ENCODE data around the gene UTP20.

GRCh38 chr12:101299346-101299745 lies 19.4 kb downstream of the UTP20 start:
- TF ChIP-seq, protein P1, sequence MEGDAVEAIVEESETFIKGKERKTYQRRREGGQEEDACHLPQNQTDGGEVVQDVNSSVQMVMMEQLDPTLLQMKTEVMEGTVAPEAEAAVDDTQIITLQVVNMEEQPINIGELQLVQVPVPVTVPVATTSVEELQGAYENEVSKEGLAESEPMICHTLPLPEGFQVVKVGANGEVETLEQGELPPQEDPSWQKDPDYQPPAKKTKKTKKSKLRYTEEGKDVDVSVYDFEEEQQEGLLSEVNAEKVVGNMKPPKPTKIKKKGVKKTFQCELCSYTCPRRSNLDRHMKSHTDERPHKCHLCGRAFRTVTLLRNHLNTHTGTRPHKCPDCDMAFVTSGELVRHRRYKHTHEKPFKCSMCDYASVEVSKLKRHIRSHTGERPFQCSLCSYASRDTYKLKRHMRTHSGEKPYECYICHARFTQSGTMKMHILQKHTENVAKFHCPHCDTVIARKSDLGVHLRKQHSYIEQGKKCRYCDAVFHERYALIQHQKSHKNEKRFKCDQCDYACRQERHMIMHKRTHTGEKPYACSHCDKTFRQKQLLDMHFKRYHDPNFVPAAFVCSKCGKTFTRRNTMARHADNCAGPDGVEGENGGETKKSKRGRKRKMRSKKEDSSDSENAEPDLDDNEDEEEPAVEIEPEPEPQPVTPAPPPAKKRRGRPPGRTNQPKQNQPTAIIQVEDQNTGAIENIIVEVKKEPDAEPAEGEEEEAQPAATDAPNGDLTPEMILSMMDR (IDR thresholded peaks at IDR 0.05): no peak
- TF ChIP-seq EZH2 (IDR thresholded peaks at IDR 0.05) (no peak), EZH2phosphoT487 (IDR thresholded peaks at IDR 0.05) (no peak)
